GM21529 (cell line): ENCODE measurements around the gene UGT3A2.

Source experiments
- ATAC-seq: cut with Tn5 transposase; IDR thresholded peaks from one replicate; pipeline ENCODE4 v1.9.1; 2021; ENCODE audit not compliant: unreplicated experiment

Gene UGT3A2

DNA sequence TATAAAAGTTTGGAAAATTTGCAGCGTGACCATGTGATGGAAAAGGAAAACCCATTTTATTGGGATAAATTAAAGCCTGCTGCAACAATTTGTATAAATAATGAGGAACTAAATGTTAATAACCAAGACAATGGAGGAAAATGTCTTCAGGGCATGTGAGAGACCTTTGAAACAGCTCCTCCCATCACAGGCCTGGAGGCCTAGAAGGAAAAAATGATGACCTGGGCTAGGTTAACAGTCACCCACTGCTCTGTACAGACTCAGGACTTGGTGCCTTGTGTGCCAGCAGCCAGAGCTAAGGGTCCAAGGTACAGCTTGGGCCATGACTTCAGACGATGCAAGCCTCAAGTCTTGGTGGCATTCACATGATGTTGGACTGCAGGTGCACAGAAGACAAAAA is 53.5 kb downstream of the UGT3A2 start:
- ATAC-seq = no peak

GRCh38 chr5:36009698-36010097 is 57.0 kb downstream of the UGT3A2 start:
- ATAC-seq = no peak

DNA sequence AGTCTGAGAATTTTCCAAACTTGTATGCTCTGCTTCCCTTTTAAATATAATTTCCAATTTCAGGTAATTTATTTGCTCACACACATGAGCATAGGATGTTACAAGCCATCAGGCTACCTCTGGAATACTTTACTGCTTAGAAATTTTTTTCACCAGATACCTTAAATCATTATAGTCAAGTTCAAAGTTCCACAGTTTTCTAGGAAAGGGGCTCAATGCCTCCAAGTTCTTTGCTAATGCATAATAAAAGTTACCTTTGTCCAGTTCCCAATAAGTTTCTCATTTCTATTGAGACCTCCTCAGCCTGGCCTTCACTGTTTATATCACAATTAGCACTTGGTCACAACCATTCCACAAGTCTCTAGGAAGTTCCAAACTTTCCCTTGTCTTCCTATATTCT is 59.3 kb downstream of the UGT3A2 start:
- no peak for ATAC-seq

DNA sequence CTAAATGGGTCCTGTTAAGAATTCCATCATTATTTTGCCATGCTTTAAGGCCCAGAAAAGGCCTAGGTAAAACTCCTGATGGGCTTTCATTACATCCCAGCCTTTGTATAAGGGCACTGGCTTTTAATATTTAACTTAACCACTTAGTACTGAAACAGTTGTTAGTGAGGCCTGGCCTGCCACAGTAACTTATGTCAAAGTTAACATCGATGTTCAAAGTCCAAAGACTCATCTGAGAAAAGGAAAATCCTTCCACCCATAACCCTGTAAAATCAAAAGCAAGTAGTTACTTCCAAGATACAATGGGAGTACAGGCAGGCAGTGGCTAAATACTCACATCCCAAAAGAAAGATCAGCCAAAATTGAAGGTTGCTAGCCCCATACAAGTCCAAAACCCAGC is 60.5 kb downstream of the UGT3A2 start:
- no peak for ATAC-seq

- ATAC-seq = no peak
Measured at GRCh38 chr5:36001032-36001431, 65.7 kb downstream of the UGT3A2 start.

DNA sequence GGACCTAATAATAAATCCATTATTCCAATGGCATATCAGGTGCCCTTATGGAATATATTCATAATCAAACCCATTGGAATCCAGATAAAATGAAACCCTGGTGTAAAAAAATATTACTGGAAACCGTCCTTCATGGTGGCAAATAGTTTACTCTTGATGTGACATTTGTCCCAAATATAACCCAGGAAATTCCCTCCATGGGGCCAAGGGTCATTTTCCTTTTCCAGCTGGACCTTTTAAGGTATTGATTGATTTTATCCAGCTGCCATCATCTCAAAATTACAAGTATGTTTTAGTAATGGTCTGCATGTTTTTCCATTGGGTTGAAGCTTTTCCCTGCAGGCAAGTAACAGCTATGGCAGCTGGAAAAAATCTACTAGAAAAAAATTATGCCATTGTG is 67.1 kb downstream of the UGT3A2 start:
- ATAC-seq = no peak

GRCh38 chr5:35996076-35996475 is 70.6 kb downstream of the UGT3A2 start:
- no peak for ATAC-seq

DNA sequence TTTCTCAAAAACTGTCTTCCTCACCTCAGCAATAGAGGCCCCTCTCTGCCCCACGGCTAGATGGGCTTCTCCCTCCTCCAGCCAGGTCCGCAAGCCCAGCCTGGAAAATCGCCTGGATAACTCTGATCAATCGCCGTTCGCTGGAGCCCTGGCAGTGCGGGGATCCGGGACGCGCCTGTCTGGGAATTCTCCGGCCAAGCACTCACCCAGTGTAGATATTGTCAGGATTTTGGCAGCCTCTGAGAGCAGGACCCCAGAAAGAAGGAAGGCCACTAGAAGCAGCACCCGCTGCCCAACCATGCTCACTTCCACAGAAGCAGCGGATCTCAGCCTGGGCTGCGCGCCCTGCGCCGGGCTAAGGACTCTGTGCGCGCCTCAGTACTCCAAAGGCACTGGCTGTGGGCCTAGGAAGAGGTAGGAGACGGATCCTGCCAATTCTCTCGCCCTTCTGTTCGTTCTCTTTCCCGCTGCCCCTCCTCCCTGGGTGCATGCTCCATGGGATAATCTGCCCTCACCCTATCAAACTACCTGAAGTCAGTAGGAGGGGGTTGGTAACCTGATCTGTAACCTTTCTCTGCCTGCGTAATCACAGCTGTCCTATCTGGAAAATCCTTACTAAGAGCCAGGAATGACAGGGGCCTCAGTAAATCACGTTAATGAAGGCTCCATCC is 75.6 kb downstream of the UGT3A2 start, which contains the start of gene UGT3A1:
Gene UGT3A1 (minus strand): TSS at position 450 of the 671 bp plus-strand sequence. CDS start 150 bp downstream, at position 300.
- ATAC-seq = no peak

DNA sequence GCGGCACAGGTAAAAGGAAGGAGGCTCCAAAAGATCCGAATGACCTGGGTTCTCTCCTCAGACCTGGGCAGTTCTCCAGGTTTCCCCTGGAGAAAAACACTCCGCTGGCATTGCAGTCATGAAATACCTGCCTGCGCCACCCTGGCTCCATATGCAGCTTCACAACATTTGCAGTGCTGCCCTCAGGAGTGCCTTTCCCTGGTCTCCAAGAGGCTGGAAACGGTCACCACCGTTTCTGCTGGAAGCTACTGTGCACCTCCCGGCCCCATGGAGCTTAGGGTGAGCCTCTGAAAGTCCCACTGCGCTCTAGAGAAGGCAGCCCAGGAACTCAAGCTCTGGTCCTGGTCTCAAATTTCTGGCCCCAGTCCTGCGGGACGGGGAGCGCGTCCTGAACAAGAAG is 76.2 kb downstream of the UGT3A2 start:
- no peak for ATAC-seq

DNA sequence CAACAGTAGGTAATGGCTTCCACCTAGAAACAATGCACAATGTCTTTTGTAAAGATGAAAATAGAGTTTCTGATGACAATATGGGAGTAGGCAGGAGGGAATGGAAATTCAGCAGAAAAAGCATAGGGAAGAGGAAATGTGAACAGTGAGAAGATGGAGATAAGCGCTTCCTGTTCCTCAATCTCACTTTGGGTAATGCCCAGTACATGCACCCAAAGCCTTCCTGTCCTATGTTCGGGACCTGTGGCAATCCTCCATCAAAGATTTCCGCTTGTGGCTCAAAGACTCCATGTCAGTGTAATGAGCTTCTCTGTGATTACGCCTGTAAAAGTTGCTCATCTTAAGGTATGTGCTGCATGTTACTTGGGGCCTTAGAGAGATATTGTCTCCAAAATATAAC is 78.2 kb downstream of the UGT3A2 start:
- no peak for ATAC-seq

- no peak for ATAC-seq
Measured at GRCh38 chr5:35987776-35988175, 78.9 kb downstream of the UGT3A2 start.
